Spleen (tissue), 11 donors: Measurements from ENCODE around the gene FRMD4B. TPM values are rescaled to one million over a fixed set of nuclear protein-coding genes. Genes with fewer than 3 reads are reported as not detected.
"Not testable (repeated sequence)": the region's sequence is repeated elsewhere in the genome, so short reads cannot be mapped to it uniquely, and the experiment has no call there.

Source experiments
- DNase-seq: peaks from one replicate; pipeline ENCODE4 v3.0.0-alpha.2; 2020
- H3K27ac ChIP-seq, 8 donors: fragments of 200-600 bp; sonication (generic) in 7 of 8; 1 replicate in 4 of 8; 2 replicates in 4 of 8; pipeline versions ENCODE4 v1.5.0 to v1.8.0; 2016 to 2021; ENCODE audit warnings: inconsistent platforms in 4 of 8, mild to moderate bottlenecking in 4 of 8, moderate library complexity in 1 of 8
- H3K27me3 ChIP-seq, 7 donors: fragments of 200-600 bp; sonication (generic) in 6 of 7; replicated peaks in 1 of 7; 1 replicate in 4 of 7; 2 replicates in 3 of 7; pipeline versions ENCODE4 v1.5.0 to v1.8.0; 2016 to 2021; ENCODE audit warnings: inconsistent platforms in 3 of 7, mild to moderate bottlenecking in 1 of 7
- H3K36me3 ChIP-seq, 6 donors: fragments of 200-600 bp; sonication (generic) in 5 of 6; 1 replicate in 4 of 6; 2 replicates in 2 of 6; pipeline versions ENCODE4 v1.5.0 to v1.8.0; 2016 to 2021; ENCODE audit warnings: inconsistent platforms in 2 of 6
- H3K4me1 ChIP-seq, 6 donors: fragments of 200-600 bp; sonication (generic) in 5 of 6; 1 replicate in 3 of 6; 2 replicates in 3 of 6; pipeline versions ENCODE4 v1.5.0 to v1.8.0; 2016 to 2021; ENCODE audit warnings: inconsistent platforms in 3 of 6
- H3K4me3 ChIP-seq, 8 donors: fragments of 200-600 bp; sonication (generic) in 7 of 8; 1 replicate in 4 of 8; 2 replicates in 4 of 8; pipeline versions ENCODE4 v1.5.0 to v1.8.0; 2016 to 2021; ENCODE audit warnings: inconsistent platforms in 4 of 8, mild to moderate bottlenecking in 4 of 8, moderate library complexity in 2 of 8
- H3K9me3 ChIP-seq, 8 donors: fragments of 200-600 bp; sonication (generic) in 7 of 8; 1 replicate in 4 of 8; 2 replicates in 4 of 8; pipeline versions ENCODE4 v1.5.0 to v1.8.0; 2016 to 2021; ENCODE audit warnings: inconsistent platforms in 4 of 8
- CTCF ChIP-seq, 11 experiments: fragments of 200-600 bp in 7 of 11; fragments of 450-650 bp in 4 of 11; sonication (generic) in 4 of 11; IDR thresholded peaks in 8 of 11; conservative IDR thresholded peaks in 3 of 11; 1 replicate in 7 of 11; 2 replicates in 4 of 11; pipeline versions ENCODE4 v1.4.0 to v1.8.0; 2016 to 2021; ENCODE audit warnings: antibody characterized with exemption in 11 of 11, inconsistent platforms in 4 of 11, mild to moderate bottlenecking in 1 of 11
- POLR2A ChIP-seq, 3 donors: fragments of 450-650 bp; IDR thresholded peaks; one replicate each; pipeline ENCODE4 v1.5.1; 2017; ENCODE audit warnings: antibody characterized with exemption in 3 of 3, mild to moderate bottlenecking in 1 of 3
- POLR2AphosphoS5 ChIP-seq, 3 donors: sonication (generic); formaldehyde crosslinking; IDR thresholded peaks; one replicate each; pipeline ENCODE4 v1.5.1; 2017; ENCODE audit warnings: antibody characterized with exemption in 3 of 3
- WGBS, 5 donors: extraction: QIAGEN DNeasy Blood & Tissue Kit in 3 of 5; methylation state at CpG; one replicate each; pipeline versions ENCODE4 v1.1.5 to v1.1.7; 2013 to 2018; 5-methylcytosine and 5-hydroxymethylcytosine counted together
- intact Hi-C: fragments of 100-400 bp; cut with DNase I; formaldehyde crosslinking; loops from one replicate; pipeline ENCODE4 v1.15.0; 2023; ENCODE audit warnings: low total_unique reads
- polyA plus RNA-seq, 3 donors: library from polyadenylated mRNA; stranded (reverse); fragments of 200-250 nt; gene quantifications; one replicate each; pipeline ENCODE4 v1.2.1, GENCODE V29; 2013
- total RNA-seq, 7 donors: library from RNA; depleted of rRNA in 3 of 7; stranded (reverse); fragments of >200 nt in 3 of 7; fragmentation: NEBNext Ultra II Directional in 4 of 7; extraction: Animal tissue kit (Norgen Biotek cat#: 25700) in 4 of 7; gene quantifications; one replicate each; pipeline versions ENCODE4 v1.1.0 to v1.2.1, GENCODE V29; 2016 to 2021
- donor health status: healthy with polysubstance abuse.
- donor health status: DM: no; HTN: no; CAD: no; lungs with moderate emphysema.
- donor health status: DM: no; HTN: no; CAD: no.
- donor health status: Bipolar disorder and iron deficiency.
- donor health status: healthy.
- donor health status: DM: no; HTN: no; CAD: no.
- donor health status: DM: yes; HTN: yes; CAD: no.

Gene FRMD4B
- total and polyA plus RNA-seq, 10 donors = 8.1 to 143 (median 112) TPM

DNA sequence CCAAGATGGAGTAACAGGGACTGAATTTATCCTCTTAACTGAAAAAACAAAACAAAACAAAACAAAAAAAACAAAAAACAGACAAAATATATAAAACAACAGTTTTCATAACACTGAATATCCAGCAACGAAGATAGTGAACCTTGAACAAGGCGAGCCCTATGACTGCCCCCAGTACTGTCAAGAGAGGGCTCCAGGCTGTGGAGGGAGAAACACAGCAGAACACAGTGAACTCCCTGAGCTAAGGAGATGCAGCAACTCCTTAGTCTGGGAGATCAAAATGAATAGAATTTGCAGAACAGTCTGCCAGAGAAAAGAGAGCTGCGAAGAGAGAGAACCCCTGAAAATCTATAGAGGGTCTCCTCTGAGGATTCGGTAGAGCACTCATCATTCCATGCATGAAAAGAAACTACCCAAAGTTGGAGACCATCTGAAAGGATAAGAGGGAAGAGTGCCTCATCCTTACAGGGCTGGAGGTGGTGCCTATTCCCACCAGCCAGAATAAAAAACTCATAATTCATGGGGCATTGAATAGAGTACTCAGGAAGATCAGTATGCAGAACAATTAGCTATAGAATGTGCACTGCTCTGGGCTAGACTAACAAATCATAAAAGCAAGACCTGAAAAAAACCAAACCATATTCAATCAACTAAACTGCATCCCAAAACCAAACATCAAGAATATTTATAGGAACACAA is 101.8 kb downstream of the FRMD4B start:
- WGBS, 5 donors = 93 to 99% (median 97%) methylated on average over 4 of the region's 4 CpGs
- H3K36me3 ChIP-seq = peaks cover 0 to 59% (median 2%) of the 10 kb centered on the region in 6 donors
- intact Hi-C loops = no loop called here

GRCh38 chr3:69283496-69283895 is 102.4 kb downstream of the FRMD4B start:
- 86 to 94% (median 92%) methylated on average over 5 of the region's 5 CpGs for WGBS, 5 donors
- Histone ChIP-seq H3K9me3 (no peaks in the 10 kb centered on the region), H3K4me1 (peaks cover 0 to 16% (median 4%) of the 10 kb centered on the region in 6 donors), H3K27me3 (no peaks in the 10 kb centered on the region), H3K27ac (no peak overlapping the region), H3K36me3 (peaks cover 0 to 57% (median 2%) of the 10 kb centered on the region in 6 donors), H3K4me3 (no peak overlapping the region)
- intact Hi-C loops = no loop called here
- TF ChIP-seq POLR2A (IDR thresholded peaks at IDR 0.05) (no peak), CTCF (IDR thresholded peaks at IDR 0.05 in 8 of 11, conservative IDR thresholded peaks at IDR 0.05 in 3 of 11) (no peak), POLR2AphosphoS5 (IDR thresholded peaks at IDR 0.05) (no peak)
- DNase-seq = no peak

More for the DNA sequence above, 101.8 kb downstream of the FRMD4B start:
- Histone ChIP-seq H3K4me1 (peaks cover 0 to 21% (median 6%) of the 10 kb centered on the region in 6 donors), H3K27me3 (no peaks in the 10 kb centered on the region), H3K9me3 (no peaks in the 10 kb centered on the region), H3K27ac (no peak overlapping the region), H3K4me3 (no peak overlapping the region)
- DNase-seq = no peak
- TF ChIP-seq CTCF (IDR thresholded peaks at IDR 0.05 in 8 of 11, conservative IDR thresholded peaks at IDR 0.05 in 3 of 11) = no peak
- no peak for TF ChIP-seq POLR2AphosphoS5 (IDR thresholded peaks at IDR 0.05)
- TF ChIP-seq POLR2A (IDR thresholded peaks at IDR 0.05) = no peak

DNA sequence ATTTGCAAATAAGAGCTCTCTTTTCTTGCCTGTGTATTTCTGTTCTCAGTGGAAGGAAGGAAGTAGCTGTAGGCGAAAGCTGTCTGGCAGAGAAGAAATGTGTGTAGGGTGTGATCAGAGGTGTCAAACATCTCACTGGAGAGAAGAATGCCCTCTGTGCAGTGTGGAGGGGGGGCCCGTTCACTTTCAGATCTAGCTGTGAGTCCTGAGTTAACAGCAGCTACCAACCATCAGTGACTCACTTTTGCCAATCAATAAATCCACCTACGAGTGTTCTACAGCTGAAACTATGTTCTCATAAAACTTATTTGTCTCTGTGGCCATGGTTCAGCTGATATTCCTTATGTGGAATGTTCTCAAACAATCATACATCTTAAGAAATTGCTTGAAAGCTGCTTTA is 103.7 kb downstream of the FRMD4B start:
- Histone ChIP-seq H3K27ac (peak overlapping the region in 1 of 8 donors; percentile 20), H3K27me3 (no peaks in the 10 kb centered on the region), H3K4me1 (peaks cover 0 to 10% (median 0%) of the 10 kb centered on the region in 6 donors), H3K9me3 (no peaks in the 10 kb centered on the region), H3K4me3 (no peak overlapping the region), H3K36me3 (peaks cover 0 to 48% (median under 1%) of the 10 kb centered on the region in 6 donors)
- 26 to 35% (median 31%) methylated on average over 3 of the region's 3 CpGs for WGBS, 5 donors
- no peak for TF ChIP-seq POLR2A (IDR thresholded peaks at IDR 0.05)
- TF ChIP-seq POLR2AphosphoS5 (IDR thresholded peaks at IDR 0.05) = no peak
- no peak for TF ChIP-seq CTCF (IDR thresholded peaks at IDR 0.05 in 8 of 11, conservative IDR thresholded peaks at IDR 0.05 in 3 of 11)
- DNase-seq = no peak
- intact Hi-C loops = no loop called here

GRCh38 chr3:69277403-69277802 is 108.5 kb downstream of the FRMD4B start:
- H3K36me3 ChIP-seq = peaks cover 0 to 17% (median 0%) of the 10 kb centered on the region in 6 donors
- 84 to 95% (median 91%) methylated on average over 8 of the region's 8 CpGs for WGBS, 5 donors
- H3K4me3 ChIP-seq, H3K4me1 ChIP-seq, H3K27ac ChIP-seq, DNase-seq, intact Hi-C loops, H3K27me3 ChIP-seq, H3K9me3 ChIP-seq: not testable (repeated sequence)
